Endothelial cell of umbilical vein (primary cell): ENCODE results near the gene DHDH. TPM values are rescaled to one million over a fixed set of nuclear protein-coding genes. Genes with fewer than 3 reads are reported as not detected.

Experiments
- BruUV-seq: library from RNA; stranded (reverse); fragments of 400-500 nt; replicated peaks from 2 replicates; lab custom pipeline; 2021; lab: Mats Ljungman, UMichigan
- CTCF ChIA-PET: fragments of 300-600, 350-600 bp; sonication (Branson Sonifier 250); formaldehyde crosslinking; loops from one replicate; lab custom pipeline; 2021; ENCODE audit warnings: antibody characterized with exemption, inconsistent platforms; lab: Charles Lee
- POLR2A ChIA-PET: fragments of 300-600, 350-600 bp; sonication (Branson Sonifier 250); formaldehyde crosslinking; loops from one replicate; lab custom pipeline; 2021; ENCODE audit warnings: antibody characterized with exemption, inconsistent platforms; lab: Charles Lee
- DNase-seq: peaks from one replicate; pipeline ENCODE4 v3.0.0-alpha.2; 2011; ENCODE audit warnings: low read depth, low spot score
- FAIRE-seq: peaks from 2 replicates; lab custom pipeline; 2011; peaks lifted over from hg19 to GRCh38; lab: Jason Lieb, UNC
- H2AFZ ChIP-seq: 2 replicates; pipeline ENCODE4 v1.6.0; 2012; ENCODE audit warnings: low read depth, low read length, control low read depth, inconsistent platforms
- H3K27ac ChIP-seq: 2 replicates; pipeline ENCODE4 v1.5.1; 2011; ENCODE audit warnings: low read depth, mild to moderate bottlenecking, control low read depth, low read length, moderate library complexity; ENCODE audit not compliant: insufficient read depth
- H3K27me3 ChIP-seq, 2 experiments: 2 replicates each; pipeline versions ENCODE4 v1.6.0 to v1.6.1; 2011; ENCODE audit warnings: low read length in 2 of 2, mixed read lengths in 1 of 2; ENCODE audit not compliant: control insufficient read depth in 2 of 2, insufficient read depth in 2 of 2
- H3K36me3 ChIP-seq, 2 experiments: 2 replicates in 1 of 2; 3 replicates in 1 of 2; pipeline ENCODE4 v1.5.1; 2011; ENCODE audit warnings: low read length in 2 of 2, mild to moderate bottlenecking in 1 of 2, moderate library complexity in 1 of 2; ENCODE audit not compliant: control insufficient read depth in 2 of 2, insufficient read depth in 2 of 2; ENCODE audit errors: extremely low read depth in 1 of 2
- H3K4me1 ChIP-seq: 3 replicates; pipeline ENCODE4 v1.5.1; 2011; ENCODE audit warnings: mild to moderate bottlenecking, low read length; ENCODE audit not compliant: control insufficient read depth, insufficient read depth; ENCODE audit errors: extremely low read depth
- H3K4me2 ChIP-seq: 2 replicates; pipeline ENCODE4 v1.6.1; 2011; ENCODE audit warnings: low read length, control low read depth, mixed read lengths; ENCODE audit not compliant: insufficient read depth
- H3K4me3 ChIP-seq, 3 experiments: fragments of 200-600 bp in 1 of 3; sonication (generic), shearing (Covaris generic) in 1 of 3; replicated peaks in 1 of 3; 2 replicates each; pipeline ENCODE4 v1.5.1; 2011 to 2016; ENCODE audit warnings: control low read depth in 3 of 3, low read length in 3 of 3, mild to moderate bottlenecking in 2 of 3, inconsistent platforms in 1 of 3, low read depth in 1 of 3, moderate library complexity in 1 of 3; ENCODE audit not compliant: insufficient read depth in 1 of 3
- H3K79me2 ChIP-seq: 2 replicates; pipeline ENCODE4 v1.6.0; 2012; ENCODE audit warnings: low read length, inconsistent platforms; ENCODE audit not compliant: control insufficient read depth, insufficient read depth
- H3K9ac ChIP-seq: replicated peaks from 2 replicates; pipeline ENCODE3; 2011; ENCODE audit warnings: low read length, control low read depth; ENCODE audit not compliant: insufficient read depth; ENCODE audit errors: extremely low read depth
- H3K9me1 ChIP-seq: replicated peaks from 3 replicates; pipeline ENCODE4 v1.6.0; 2011; ENCODE audit warnings: mild to moderate bottlenecking, low read length; ENCODE audit not compliant: control insufficient read depth, insufficient read depth; ENCODE audit errors: extremely low read depth
- H3K9me3 ChIP-seq: replicated peaks from 2 replicates; pipeline ENCODE4 v1.5.1; 2012; ENCODE audit warnings: low read length, inconsistent platforms; ENCODE audit not compliant: control insufficient read depth, insufficient read depth
- H4K20me1 ChIP-seq: replicated peaks from 2 replicates; pipeline ENCODE3; 2011; ENCODE audit warnings: mild to moderate bottlenecking, low read length; ENCODE audit not compliant: control insufficient read depth, insufficient read depth; ENCODE audit errors: extremely low read depth
- CTCF ChIP-seq, 2 donors: IDR thresholded peaks; 1 replicate in 1 of 2; 2 replicates in 1 of 2; pipeline ENCODE4 v1.5.1; 2011; ENCODE audit warnings: low read length in 2 of 2, mild to moderate bottlenecking in 2 of 2, moderate library complexity in 2 of 2, control low read depth in 1 of 2, inconsistent platforms in 1 of 2, low read depth in 1 of 2; ENCODE audit not compliant: insufficient read depth in 1 of 2; ENCODE audit errors: extremely low read depth in 1 of 2
- EZH2 ChIP-seq: IDR thresholded peaks from 2 replicates; pipeline ENCODE4 v1.6.1; 2012; ENCODE audit warnings: borderline replicate concordance, low read depth, mild to moderate bottlenecking, moderate library complexity, low read length, inconsistent platforms; ENCODE audit not compliant: severe bottlenecking
- FOS ChIP-seq: IDR thresholded peaks from 2 replicates; pipeline ENCODE4 v1.6.1; 2011; ENCODE audit warnings: mild to moderate bottlenecking, low read length, moderate library complexity, borderline replicate concordance; ENCODE audit not compliant: insufficient read depth
- JUN ChIP-seq: IDR thresholded peaks from 2 replicates; pipeline ENCODE4 v1.6.1; 2011; ENCODE audit warnings: borderline replicate concordance, low read depth; ENCODE audit not compliant: insufficient read length, insufficient read depth
- POLR2A ChIP-seq: IDR thresholded peaks from 2 replicates; pipeline ENCODE4 v1.6.1; 2012; ENCODE audit warnings: low read depth, mild to moderate bottlenecking, control low read depth, low read length
- POLR2AphosphoS5 ChIP-seq: IDR thresholded peaks from 2 replicates; pipeline ENCODE4 v1.6.1; 2012; ENCODE audit warnings: low read depth, mild to moderate bottlenecking, control low read depth, low read length, moderate library complexity; ENCODE audit not compliant: insufficient read depth
- dilution Hi-C: fragments of 300-500 bp; cut with MboI; formaldehyde crosslinking; loops from one replicate; pipeline ENCODE4 v1.15.0; 2019; ENCODE audit warnings: low sequenced_read_pairs; ENCODE audit not compliant: extremely low pct_ligation_motif_present
- intact Hi-C: fragments of 100-400 bp; cut with micrococcal nuclease; formaldehyde crosslinking; loops from one replicate; pipeline ENCODE4 v1.10.0; 2022
- polyA plus RNA-seq, 4 experiments: library from polyadenylated mRNA; depleted of rRNA in 3 of 4; stranded (reverse) in 3 of 4; unstranded in 1 of 4; fragments of >200 nt; gene quantifications; 2 replicates each; pipeline versions ENCODE4 v1.2.1 to v1.2.3, GENCODE V29; 2011 to 2012; ENCODE audit warnings: missing spikeins in 1 of 4
- total RNA-seq: library from RNA; stranded (reverse); gene quantifications from 2 replicates; pipeline ENCODE4 v1.2.3, GENCODE V29; 2021
- TF ChIP-seq, protein P1 (sequence below): IDR thresholded peaks from 2 replicates; pipeline ENCODE4 v1.6.1; 2011; ENCODE audit not compliant: insufficient read depth, insufficient read length

The DHDH gene
- total and polyA plus RNA-seq, 2 donors (not counting 3 experiments of a cell fraction or from before 2014, with no cell fraction given): not detected

DNA sequence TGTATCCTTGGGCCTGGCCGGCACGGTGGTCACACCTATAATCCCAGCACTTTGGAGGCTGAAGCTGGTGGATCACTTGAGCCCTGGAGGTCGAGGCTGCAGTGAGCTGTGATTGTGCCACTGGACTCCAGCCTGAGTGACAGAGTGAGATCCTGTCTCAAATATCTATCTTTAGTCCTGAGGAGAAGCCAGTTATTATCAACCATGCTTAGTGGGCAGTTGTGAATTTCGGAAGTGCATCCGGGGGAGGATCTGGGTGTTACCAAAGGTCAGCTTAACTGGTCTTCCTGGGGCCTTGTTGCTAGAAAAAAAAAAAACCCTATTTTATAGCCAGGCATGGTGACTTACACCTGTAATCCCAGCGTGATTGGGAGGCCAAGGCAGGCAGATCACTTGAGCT is 9.6 kb downstream of the DHDH start:
- Histone ChIP-seq H3K9me1 (no peaks in the 10 kb centered on the region), H4K20me1 (no peaks in the 10 kb centered on the region), H2AFZ (no peak overlapping the region), H3K4me1 (no peaks in the 10 kb centered on the region), H3K79me2 (no peaks in the 10 kb centered on the region), H3K4me2 (no peak overlapping the region), H3K27ac (no peak overlapping the region), H3K27me3 (no peaks in the 10 kb centered on the region), H3K36me3 (no peaks in the 10 kb centered on the region), H3K9ac (no peak overlapping the region), H3K4me3 (no peak overlapping the region), H3K9me3 (no peaks in the 10 kb centered on the region)
- ChIA-PET CTCF (interaction anchor here (1.0 kb wide), 1 partner anchor 25 kb away, joined by 4 read pairs; no protein-coding TSS in a partner anchor), POLR2A (no interaction called here)
- no TSS peak for BruUV-seq
- FAIRE-seq: no peak
- dilution Hi-C loops: no loop called here
- TF ChIP-seq EZH2 (no peak), JUN (no peak), POLR2AphosphoS5 (no peak), POLR2A (no peak), CTCF (IDR thresholded peaks at IDR 0.05; ENCODE audit: extremely low read depth in 1 of 2, insufficient read depth in 1 of 2, low read depth in 1 of 2, low read length in 2 of 2) (no peak), FOS (no peak)
- TF ChIP-seq, protein P1, sequence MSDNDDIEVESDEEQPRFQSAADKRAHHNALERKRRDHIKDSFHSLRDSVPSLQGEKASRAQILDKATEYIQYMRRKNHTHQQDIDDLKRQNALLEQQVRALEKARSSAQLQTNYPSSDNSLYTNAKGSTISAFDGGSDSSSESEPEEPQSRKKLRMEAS: no peak
- intact Hi-C loops: no loop called here
- DNase-seq: no peak
